Vagina (tissue), 2 donors: ENCODE results near the gene PBX1.

ENCODE experiments used
- POLR2A ChIP-seq, 2 donors: fragments of 450-650 bp; IDR thresholded peaks; one replicate each; pipeline ENCODE4 v1.6.1; 2017; ENCODE audit warnings: antibody characterized with exemption in 2 of 2, mild to moderate bottlenecking in 2 of 2, moderate library complexity in 2 of 2
- POLR2AphosphoS5 ChIP-seq, 2 donors: sonication (generic); formaldehyde crosslinking; IDR thresholded peaks; one replicate each; pipeline ENCODE4 v1.9.0; 2017; ENCODE audit warnings: antibody characterized with exemption in 2 of 2, mild to moderate bottlenecking in 2 of 2, low read depth in 1 of 2; ENCODE audit not compliant: insufficient read depth in 1 of 2
- TF ChIP-seq, protein P1 (sequence below), 3 experiments: fragments of 450-650 bp in 2 of 3; fragments of 200-600 bp in 1 of 3; sonication (generic) in 1 of 3; IDR thresholded peaks; one replicate each; pipeline ENCODE4 v1.5.1; 2017 to 2019; ENCODE audit warnings: antibody characterized with exemption in 3 of 3, mild to moderate bottlenecking in 2 of 3, moderate library complexity in 2 of 3

DNA sequence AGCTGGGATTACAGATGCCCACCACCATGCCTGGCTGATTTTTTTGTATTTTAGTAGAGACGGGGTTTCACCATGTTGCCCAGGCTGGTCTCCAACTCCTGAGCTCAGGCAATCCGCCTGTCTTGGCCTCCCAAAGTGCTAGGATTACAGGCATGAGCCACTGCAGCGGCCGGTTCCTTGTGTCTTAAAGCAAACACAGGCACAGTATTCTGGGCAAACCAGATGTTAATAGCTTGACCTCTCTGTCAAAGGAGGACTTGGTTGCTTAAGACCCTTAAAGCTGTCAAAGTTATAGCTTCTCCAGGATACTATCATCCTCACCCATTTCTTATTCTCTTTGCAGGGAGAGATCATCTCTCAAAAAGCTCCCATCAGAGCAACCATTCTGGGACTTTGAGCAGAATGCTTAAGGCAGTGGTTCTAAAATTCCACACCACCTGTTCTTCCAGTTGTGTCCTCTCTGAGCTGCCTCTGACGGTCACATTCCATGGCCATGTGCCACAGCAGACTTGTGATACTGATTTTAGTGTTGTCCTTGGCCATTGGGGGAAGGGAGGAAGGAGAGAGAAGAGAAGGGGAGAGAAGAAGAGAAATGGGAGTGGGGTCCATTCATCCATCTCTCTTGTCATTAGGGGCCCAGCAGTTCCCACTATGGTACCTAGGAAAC lies 81.8 kb downstream of the PBX1 start:
- TF ChIP-seq, protein P1, sequence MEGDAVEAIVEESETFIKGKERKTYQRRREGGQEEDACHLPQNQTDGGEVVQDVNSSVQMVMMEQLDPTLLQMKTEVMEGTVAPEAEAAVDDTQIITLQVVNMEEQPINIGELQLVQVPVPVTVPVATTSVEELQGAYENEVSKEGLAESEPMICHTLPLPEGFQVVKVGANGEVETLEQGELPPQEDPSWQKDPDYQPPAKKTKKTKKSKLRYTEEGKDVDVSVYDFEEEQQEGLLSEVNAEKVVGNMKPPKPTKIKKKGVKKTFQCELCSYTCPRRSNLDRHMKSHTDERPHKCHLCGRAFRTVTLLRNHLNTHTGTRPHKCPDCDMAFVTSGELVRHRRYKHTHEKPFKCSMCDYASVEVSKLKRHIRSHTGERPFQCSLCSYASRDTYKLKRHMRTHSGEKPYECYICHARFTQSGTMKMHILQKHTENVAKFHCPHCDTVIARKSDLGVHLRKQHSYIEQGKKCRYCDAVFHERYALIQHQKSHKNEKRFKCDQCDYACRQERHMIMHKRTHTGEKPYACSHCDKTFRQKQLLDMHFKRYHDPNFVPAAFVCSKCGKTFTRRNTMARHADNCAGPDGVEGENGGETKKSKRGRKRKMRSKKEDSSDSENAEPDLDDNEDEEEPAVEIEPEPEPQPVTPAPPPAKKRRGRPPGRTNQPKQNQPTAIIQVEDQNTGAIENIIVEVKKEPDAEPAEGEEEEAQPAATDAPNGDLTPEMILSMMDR (IDR thresholded peaks at IDR 0.05): no peak
- no peak for TF ChIP-seq POLR2AphosphoS5 (IDR thresholded peaks at IDR 0.05; ENCODE audit: insufficient read depth in 1 of 2, low read depth in 1 of 2)
- TF ChIP-seq POLR2A (IDR thresholded peaks at IDR 0.05): no peak
